HG03354 (cell line): ENCODE data around the gene HERC4.
"Not testable (repeated sequence)": the region's sequence is repeated elsewhere in the genome, so short reads cannot be mapped to it uniquely, and the experiment has no call there.

Experiments used
- ATAC-seq: cut with Tn5 transposase; IDR thresholded peaks from one replicate; pipeline ENCODE4 v1.9.1; 2021; ENCODE audit warnings: mild to moderate bottlenecking; ENCODE audit not compliant: unreplicated experiment, poor library complexity, severe bottlenecking

HERC4 gene

DNA sequence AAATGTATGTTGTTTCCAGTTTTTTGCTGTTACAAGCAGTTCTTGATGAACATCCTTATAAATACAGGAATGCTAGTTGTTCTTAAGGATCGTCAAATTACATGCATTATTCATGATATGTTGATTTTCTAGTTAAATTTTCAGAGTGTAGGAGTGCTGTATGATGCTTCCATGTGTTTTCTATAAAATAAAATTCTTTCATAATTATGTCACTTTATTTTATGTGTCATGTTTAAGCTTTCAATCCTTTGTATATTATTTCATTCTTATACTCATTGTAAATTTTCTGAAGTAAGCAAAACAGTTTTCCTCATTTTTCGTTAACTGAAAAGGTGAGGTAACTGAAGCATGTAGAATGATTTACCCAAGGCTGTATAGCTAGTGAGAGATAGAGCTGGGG, 17.4 kb upstream of the HERC4 start:
- no peak for ATAC-seq

- no peak for ATAC-seq
These were observed 15.5 kb upstream of the HERC4 start for GRCh38 chr10:68090586-68090985.

DNA sequence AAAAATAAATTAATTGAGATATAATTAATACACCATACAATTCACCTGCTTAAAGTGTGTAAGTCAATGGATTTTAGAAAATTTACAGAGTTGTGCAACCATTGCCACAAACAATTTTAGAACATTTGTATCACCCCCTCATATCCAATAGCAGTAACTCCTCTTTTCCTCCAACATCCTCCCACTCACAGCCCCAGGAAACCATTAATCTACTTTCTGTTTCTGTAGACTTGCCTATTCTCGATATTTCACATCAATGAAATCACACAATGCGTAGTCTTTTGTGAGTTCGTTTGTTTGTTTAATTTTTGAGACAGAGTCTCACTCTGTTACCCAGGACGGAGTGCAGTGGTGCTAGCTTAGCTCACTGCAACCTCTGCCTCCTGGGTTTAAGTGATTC, 13.7 kb upstream of the HERC4 start:
- ATAC-seq: peak; percentile 72

DNA sequence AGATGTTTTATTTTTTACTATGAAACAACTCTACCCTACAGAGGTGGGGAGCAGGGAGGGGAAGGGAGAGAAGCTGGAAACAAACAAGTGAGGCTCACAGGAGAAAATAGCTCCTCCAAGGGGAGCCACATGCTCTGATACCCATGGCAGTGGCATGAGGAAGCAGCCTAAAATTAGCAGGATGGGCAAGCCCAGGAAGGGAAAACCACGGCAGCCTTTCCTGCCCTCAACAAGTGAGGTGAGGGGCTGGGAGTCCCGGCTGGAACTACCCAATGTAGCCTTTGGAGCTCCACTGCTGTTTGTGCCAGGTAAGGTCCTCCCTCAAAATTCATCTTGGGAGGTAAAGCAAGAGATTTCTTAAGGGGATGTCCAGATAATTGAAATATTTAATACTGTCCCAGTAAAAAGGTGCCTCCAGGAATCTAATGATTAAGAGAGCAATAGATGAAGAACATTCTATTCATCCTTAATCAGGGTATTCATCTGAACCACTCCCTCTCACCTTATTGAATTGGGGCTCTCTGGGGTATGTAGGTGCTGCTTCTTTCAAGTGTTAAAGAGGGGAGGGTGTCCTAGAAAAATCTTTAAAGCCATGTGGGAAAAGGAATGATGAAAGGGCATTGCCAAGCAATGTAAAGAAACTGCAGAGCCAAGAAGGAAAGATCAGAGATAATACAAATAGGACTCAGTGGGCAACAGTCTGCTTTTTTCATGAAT, 12.8 kb upstream of the HERC4 start:
- ATAC-seq: no peak

DNA sequence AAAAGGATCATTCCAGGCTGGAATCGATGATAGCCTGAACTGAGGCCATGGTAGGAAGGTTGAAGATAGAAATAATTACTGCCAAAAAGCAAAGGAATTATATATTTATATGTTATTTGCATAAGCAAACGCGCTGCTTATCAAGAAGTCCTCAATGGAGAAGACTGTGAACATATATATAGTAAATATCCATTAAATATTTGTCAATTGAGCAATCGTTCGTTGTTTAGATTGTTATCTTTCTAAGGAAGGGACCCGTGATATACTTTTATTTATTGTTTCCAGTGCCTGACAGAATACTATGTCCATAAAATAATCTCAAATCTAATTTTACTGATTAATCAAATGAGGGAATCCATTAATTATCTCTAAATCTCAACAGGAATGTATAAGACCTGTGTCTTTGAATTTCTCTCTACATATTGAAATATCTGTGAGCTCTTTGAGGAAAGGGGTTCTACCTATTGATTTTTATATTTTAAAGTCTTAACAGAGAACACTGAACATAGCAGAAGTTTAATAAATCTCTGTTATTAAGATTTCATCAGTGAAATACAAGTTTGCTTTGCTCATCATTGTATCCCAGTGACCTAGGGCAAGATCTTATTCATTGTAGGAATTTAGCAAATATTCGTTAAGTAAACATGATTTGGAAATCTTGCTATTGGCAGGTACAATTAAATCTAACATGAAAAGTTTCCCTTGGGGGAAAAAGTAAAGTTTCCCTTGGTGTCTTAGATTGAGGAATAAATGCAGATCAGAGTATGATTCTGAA, 12.0 kb upstream of the HERC4 start:
- ATAC-seq: no peak

GRCh38 chr10:68086011-68086410, 10.9 kb upstream of the HERC4 start:
- no peak for ATAC-seq

GRCh38 chr10:68084469-68084868, 9.4 kb upstream of the HERC4 start:
- ATAC-seq: no peak

DNA sequence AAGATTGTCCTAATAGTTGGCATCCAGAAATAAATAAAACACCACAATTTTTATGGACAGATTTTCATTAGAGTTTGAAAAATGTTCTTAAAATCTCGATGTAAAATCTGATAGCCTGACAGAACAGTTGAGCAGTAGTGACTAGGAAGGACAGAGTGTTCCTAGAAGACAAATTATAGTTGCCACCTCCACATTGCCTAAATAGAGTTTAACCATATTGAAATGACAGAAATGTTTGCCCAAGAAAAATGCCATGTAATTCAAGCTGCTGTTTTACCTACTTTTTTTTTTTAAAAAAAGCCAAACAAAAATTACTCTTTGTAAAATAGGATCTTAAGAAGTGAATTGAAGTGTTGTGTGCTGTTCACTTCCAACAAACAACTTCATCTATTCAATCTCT, 8.9 kb upstream of the HERC4 start:
- ATAC-seq: no peak

DNA sequence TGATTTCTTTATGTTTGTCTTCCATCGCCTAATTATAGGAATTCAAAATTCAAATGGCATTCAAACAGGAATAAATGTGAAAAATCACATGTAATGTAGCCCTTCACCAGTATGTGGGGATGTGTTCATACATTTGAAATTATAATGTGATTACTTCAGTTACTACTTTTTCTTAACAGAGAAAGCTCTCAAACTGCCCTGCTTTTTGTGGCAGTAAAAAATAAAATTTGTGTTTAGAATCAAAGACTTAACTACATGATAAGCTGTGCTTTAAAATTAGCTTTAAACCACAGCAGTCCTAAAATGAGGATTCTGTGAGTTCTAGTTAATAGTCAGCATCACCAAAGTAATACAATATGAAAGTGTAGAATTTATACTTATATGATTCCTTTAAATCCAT, 7.8 kb upstream of the HERC4 start:
- ATAC-seq: no peak

- no peak for ATAC-seq
These were observed 6.8 kb upstream of the HERC4 start for GRCh38 chr10:68081916-68082315.

DNA sequence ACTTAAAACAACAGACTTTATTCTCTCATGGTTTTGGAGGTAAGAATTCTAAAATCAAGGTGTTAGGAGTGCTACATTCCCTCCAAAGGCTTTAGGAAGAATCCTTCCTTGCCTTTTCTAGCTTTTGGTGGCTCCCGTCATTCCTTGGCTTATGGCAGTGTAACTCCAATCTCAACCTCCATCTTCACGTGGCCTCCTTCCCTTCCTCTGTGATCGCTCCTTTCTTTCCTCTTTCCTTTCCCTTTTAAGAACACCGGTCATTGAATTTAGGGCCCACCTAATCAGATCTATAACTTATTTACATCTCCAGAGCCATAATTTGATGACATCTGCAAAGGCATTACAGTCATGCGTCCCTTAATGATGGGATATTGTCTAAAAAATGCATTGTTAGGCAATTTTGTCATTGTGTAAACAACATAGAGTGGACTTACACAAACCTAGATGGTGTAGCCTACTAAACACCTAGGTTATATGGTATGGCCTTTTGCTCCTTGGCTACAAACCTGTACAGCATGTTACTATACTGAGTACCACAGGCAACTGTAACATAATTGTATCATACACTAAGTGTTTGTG, 5.9 kb upstream of the HERC4 start:
- no peak for ATAC-seq

DNA sequence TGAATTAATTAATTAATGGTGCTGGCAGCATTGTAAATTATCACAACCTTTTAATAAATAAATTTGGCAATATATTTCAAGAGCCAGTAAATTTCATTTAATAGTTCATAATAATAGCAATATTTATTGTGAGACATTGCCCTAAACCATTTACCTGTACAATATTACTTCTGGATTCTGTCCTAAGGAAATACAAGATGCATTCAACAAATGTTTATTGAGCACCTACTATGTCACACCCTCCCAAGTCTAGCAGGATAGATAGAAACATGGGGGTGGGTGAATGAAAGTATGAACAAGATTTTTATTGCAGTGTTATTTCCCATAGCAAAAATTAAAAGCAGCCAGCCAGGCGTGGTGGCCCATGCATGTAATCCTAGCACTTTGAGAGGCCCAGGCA, 4.4 kb upstream of the HERC4 start:
- no peak for ATAC-seq

- ATAC-seq: no peak
These were observed 1.9 kb upstream of the HERC4 start for GRCh38 chr10:68077026-68077425.

- not testable (repeated sequence) for ATAC-seq
These were observed 998 bp upstream of the HERC4 start for GRCh38 chr10:68076081-68076480.

- no peak for ATAC-seq
These were observed 494 bp upstream of the HERC4 start for GRCh38 chr10:68075550-68076004.

DNA sequence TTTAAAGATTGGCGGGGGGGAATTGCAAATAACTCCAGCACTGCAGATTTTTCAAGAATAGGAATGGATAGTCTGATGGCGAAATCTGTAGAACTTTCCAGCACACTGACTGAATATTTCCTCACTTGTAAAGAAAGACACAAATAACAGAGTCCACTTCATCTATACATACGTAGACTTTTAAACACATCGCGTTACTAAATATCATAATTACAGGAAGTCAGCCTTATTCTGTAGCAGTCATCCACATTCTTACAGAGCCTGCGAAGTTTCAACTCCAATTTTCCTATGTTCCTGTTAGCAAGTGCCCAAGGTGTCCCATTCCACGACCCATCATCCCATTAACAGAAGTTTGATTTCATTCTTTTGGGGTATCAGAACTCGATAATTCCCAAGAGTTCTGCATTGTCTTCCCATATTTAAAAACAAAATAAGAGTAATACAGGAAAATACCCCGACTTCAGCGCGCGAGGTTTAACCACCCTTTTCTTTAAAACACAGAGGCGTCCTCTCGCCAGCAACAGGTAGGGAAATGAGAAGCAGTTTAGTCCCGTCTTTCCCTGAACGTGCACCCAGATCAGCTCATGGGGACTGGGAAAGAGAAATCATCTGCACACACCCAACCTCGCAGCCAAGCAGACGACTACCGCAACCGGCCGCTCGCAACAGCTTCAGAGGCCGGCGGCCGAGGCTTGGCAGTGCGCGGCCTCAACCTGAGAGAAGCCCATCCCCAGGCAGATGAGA, 880 bp downstream of the HERC4 start:
- no peak for ATAC-seq

DNA sequence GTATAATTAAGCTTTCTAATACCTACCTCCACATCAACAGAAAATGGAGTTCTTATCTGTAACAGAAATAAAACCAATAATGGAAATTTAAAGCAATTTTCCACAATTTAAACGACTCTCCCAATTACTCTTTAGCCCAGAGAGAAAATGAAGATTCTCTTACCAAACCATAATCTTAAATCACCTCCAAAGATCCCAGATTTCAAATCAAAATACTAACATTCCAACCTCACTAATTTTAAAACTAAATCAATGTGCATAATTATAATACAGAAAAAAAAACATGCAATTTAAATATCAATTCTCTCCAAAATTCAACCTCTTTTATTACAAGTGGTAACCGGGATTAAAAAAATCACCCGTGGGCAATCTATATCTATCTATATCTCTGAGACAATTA, 1.5 kb downstream of the HERC4 start:
- no peak for ATAC-seq

DNA sequence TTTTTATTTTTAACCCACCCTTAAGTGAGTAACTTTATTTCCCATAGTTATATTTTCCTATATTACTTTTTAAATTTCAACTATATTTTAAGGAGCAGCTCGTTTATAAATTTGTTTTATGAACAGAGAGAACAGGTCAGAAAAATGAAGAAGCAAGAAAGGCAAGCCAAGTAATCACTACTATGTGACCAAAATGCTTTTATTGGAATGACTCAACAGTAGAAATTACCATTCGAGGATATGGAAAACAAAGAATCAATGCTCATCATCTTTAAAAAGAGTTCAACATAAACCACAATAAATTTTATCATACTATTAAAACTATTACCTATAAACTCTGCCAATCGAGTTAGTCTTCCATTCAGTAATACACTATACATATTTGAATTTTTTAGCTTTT, 7.6 kb downstream of the HERC4 start:
- ATAC-seq: no peak

DNA sequence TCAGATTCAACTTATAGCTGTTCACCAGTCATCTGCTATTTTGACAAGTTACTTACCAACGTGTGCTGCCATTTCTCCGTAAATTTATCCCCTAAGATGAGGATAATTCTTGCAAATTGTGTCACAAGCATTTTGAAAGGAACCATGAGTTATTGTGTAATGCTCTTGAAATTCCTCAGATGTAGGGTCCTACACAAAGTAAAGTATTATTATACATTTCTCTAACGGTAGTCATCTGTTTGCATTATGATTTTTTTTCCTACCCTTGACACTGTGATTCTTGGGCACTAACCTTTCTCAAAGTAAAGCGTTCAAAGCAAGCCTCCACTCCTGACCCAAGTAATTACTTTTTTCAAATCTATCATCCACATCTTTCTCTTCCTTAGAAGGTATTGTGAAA, 8.1 kb downstream of the HERC4 start:
- ATAC-seq: no peak

DNA sequence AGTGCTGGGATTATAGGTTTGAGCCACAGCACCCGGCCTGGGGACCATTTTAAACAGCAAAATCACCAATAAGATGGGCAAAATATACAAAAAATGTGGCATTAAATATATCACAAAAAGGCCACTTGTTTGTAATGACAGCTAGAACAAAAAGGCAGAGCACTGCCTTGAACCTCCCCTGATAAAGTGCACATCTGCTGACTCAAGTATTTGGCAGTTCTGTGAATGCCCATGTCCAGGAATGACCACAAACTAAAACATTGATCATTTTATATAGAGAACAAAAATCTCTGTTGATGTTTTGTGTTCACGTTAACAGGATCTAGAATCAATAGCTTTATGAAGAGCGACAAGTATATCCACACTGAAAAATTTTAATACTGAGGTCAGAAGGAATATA, 21.5 kb downstream of the HERC4 start:
- no peak for ATAC-seq
